ENCODE measurements around the gene SLC9A3.

The SLC9A3 gene

DNA sequence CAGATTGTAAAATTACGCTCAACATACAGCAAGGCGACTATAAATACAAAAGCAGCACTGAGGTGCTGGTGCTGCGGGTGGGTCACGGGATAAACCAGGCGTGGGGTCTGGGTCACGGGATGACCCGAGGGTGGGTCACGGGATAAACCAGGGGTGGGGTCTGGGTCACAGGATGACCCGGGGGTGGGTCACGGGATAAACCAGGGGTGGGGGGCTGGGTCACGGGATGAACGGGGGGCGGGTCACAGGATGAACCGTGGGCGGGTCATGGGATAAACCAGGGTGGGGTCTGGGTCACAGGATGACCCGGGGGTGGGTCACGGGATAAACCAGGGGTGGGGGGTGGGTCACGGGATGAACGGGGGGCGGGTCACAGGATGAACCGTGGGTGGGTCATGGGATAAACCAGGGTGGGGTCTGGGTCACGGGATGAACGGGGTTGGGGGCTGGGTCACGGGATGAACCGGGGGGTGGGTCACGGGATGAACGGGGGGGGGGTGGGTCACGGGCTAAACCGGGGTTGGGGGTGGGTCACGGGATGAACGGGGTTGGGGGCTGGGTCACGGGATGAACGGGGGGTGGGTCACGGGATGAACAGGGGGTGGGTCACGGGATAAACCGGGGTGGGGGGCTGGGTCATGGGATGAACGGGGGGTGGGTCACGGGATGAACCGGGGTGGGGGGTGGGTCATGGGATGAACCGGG, 30.2 kb upstream of the SLC9A3 start:
- no peak for DNase-seq (ENCODE audit: low read depth)

DNA sequence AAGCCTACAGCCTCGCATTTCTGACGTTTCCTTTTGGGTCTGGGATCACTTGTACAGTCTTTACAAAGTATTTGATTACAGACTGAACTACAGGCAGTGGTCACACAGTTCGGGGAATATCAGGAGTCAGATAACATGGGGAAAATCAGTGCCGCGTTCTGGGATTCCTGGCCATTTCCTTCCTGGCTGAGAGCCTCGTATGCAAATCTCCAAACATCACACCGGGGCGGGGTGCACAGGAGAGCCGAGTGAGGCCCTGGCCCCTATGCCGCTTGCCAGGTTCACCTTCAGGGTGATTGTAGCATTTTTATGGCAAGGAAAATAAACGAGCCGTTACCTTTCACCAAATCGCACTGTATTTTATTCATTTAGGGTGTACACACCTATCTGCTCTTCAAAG, 29.6 kb upstream of the SLC9A3 start:
- DNase-seq (ENCODE audit: low read depth) = no peak

DNA sequence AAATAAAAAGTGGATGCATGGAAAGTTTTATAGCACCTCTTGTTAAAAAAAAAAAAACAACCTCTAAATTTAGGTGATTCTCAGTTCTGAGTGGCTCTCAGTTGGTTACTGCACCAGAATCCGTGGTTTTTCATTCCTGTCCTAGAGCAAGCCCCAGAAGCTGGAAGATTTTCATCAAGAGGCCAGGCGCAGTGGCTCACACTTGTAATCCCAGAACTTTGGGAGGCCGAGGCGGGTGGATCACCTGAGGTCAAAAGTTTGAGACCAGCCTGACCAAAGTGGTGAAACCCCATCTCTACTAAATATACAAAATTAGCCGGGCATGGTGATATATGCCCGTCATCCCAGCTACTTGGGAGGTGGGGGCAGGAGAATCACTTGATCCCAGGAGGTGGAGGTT, 27.2 kb upstream of the SLC9A3 start:
- DNase-seq (ENCODE audit: low read depth) = no peak

- no peak for DNase-seq (ENCODE audit: low read depth)
These were observed 25.0 kb upstream of the SLC9A3 start for GRCh38 chr5:549229-549628.

DNA sequence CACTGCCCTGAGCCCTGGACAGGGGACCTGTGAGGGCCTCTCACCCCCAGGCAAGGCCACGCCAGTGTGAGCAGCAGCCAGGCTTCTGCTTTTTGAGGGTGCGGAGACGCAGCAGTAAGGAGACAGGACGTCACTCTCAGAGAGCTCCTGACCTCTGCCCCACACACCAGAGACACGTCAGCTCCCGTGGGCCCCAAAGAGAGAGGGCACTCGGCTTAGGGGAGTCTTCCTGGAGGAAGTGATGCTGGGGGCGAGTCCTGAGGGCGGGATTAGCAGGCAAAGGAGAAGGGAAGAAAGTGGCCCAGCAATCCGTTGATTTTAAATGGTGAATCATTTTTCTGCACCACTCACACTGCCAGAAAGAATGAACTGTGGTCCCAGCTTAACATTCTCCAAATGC, 24.0 kb upstream of the SLC9A3 start:
- DNase-seq (ENCODE audit: low read depth) = no peak

DNA sequence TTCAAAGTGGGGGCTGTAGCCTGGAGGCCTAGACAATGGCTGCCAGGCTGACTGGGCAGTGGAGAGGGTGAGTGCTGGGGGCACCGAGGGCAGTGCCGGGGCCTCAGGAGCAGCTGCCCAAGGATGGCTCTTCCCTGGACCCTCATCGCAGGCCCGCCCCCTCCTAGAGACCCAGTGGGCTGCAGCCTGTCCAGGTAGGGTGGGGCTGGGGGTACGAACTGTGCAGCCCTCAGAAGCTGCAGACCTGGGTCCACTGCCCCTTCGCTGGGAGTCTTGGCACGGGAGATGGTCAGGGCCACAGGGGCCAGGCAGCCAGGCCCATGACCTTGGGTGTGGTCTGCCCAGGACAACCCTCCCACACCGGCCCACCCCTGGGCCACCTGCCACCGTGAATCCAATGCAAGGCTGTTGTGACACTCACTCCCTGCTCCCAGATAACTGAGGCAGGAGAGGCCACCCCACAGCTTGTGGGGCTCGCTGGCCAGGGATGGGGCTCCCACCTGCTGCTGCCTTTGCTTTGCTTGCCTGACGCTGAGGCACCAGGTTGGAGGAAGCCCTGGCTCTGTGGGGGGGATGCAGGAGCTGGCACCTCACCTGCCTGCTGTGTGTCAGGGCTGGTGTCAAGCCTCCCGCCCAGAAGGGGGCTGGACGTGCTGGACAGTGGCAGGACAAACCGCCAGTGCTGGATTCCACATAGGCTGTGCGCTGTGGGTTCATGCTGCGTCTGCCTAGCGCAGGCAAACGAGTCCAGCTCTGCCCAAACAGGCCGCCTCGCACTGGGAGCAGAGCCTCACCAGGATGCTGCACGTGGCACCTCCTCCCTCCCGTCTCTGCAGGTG, 23.1 kb upstream of the SLC9A3 start:
- no peak for DNase-seq (ENCODE audit: low read depth)

DNA sequence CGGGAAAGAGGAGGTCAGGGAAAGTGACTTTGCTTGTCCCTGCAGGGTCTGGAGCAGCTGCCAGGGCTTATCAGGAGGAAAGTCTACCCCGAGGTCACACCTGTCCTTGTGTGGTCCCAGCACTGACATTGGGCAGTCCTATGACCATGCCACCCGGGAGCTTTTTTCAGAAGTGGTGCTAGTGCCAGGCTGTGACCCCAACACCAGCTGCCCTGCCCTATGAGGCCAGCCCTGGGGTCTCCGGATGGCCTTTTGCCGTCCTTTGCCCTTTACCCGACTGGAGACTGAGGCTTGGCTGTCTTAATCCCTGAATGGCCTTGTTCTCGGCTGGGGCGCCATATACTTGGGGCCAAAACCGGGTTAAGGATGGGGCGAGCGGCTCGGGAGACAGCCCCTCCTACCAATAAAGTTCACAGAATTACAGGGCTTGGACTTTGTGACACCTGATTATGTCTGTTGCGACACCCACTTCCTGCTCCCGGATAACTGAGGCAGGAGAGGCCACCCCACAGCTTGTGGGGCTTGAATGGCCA, 22.2 kb upstream of the SLC9A3 start:
- no peak for DNase-seq (ENCODE audit: low read depth)

DNA sequence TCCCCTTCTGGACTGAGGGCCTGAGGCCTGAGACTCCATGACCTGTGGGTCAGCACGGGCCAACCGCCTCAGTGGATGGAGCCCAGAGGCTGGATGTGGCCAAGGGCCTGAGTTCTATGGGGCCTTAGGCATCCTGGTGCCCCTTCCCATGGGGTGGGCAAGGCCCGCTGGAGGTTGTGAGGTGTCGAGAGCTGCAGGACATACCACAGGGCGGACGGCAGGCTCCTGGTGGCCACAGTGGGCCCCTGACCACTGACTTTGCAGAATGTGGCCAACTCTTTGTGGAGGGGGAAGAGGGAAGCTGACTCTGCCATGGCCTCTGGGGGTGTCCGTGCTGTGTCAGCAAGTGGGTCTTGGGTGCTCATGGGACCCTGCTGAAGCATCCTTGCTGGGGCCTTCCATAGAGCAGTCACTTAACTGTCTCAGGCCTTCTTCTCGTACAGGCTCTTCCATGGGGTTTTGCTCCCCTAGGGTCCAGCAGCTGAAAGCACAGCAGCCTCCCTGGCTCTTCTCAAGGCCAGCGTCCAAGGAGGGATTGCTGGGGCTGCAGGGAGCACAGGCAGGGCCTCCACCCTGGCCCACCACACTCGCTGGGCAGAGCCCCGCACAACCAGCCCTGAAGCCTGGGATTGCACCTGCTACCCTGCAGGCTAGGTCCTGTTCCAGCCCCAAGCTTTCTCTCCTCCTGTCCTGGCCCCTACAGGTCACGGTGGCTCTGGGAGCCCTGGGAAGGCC, 21.6 kb upstream of the SLC9A3 start:
- no peak for DNase-seq (ENCODE audit: low read depth)

- DNase-seq (ENCODE audit: low read depth) = no peak
These were observed 20.6 kb upstream of the SLC9A3 start for GRCh38 chr5:544675-545355.

DNA sequence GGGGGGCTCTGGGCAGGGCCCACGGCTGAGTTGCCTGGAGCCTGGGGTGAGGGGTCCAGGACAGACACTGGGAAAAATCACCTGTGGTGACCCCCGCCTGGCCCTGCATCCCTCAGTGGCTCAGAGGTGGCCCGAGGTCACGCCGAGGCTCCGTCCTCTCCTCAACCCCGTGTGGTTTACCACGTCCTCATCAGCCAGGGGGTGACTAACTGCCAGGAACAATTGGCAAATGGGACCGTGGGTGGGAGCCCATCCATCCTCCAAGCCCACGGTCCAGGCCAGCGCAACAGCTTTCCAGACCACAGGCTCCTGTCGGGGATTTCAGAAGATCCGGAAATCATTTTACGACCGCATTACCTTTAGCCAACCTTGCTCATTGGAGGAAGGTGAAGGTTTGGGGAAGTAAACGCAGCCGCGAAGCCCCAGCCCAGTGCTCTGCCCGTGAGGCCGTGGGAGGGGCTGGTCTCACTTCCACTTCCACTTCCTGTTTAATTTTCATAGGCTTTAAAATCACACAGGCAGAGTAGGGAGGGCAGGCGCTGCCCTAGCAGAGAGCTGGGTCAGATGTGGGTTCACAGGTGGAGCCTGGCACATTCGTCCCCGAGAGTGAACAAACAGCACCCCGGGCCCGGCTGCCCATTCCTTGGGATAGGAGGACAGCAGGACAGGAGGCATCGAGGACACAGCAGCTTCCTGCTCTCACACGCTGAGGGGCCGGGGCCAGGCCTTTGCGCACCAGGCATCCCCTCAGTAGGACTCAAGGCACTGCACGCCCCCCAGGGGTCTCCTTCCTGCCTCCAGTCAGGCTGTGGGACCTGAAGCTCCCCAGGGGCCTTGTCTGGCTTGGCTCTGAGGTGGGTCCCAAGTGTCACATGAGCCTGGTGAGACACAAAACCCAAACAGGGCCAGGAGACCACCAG, 19.8 kb upstream of the SLC9A3 start:
- peak; percentile 21 for DNase-seq (ENCODE audit: low read depth)

DNA sequence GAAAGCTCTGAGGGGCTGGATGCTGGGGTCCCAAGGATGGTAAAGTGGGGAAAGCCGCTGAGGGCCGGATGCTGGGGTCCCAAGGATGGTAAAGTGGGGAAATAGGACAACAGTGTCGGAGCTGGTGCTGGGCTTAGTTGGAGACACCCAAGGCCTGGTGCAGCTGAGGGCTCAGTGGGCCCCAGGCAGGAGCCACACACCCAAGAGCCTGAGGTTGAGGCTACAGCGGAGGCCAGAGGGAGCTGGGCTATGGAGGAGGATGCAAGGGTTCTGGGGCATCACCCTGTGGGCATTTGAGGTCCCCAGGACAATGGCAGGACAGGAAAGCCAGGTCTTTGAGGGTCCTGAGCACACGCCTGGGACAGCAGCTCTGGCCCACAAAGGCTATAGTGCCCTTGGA, 19.1 kb upstream of the SLC9A3 start:
- no peak for DNase-seq (ENCODE audit: low read depth)

DNA sequence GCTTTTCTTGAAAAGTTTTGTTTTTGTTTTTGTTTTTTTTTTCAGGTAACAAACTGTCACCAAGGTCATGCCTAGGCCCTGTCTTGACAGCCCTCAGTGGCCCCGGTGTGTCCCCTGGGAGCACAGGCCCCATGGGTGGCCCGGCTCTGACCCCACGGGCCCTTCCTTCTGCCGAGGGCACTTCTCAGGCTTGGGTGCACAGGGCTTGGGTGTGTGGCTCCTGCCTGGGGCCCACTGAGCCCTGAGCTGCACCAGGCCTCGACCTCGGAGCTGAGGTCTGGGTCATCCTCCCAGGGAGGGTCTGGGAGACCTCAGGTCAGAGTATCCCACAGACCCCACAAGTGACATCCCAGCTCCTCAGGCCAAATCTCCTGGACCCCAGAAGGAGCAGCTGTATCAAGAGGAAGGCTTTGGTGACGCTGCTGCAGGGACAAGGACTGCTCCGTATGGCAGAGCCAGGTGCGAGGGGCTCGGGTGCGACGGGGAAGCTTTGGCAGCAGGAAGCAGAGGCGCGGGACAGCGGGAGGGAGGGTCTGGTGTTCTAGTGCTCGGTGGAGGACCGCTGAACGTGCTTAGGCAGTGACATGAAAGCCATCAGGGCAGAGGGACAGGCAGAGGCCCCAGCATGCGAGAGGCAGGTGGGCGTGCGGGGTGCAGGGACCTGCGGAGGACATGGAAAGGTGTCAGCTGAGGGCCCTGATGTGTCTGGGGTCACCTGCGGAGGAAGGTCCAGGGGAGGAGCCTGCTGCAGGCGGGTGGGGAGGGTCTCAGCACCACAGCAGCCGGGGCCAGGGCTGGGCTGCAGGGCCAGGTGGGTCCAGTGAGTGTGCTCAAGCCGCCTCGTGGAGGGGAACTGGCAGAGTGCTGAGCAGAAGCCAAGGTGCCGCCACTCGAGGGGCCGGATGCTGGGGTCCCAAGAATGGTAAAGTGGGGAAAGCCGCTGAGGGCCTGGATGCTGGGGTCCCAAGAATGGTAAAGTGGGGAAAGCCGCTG, 18.4 kb upstream of the SLC9A3 start:
- DNase-seq (ENCODE audit: low read depth) = no peak

DNA sequence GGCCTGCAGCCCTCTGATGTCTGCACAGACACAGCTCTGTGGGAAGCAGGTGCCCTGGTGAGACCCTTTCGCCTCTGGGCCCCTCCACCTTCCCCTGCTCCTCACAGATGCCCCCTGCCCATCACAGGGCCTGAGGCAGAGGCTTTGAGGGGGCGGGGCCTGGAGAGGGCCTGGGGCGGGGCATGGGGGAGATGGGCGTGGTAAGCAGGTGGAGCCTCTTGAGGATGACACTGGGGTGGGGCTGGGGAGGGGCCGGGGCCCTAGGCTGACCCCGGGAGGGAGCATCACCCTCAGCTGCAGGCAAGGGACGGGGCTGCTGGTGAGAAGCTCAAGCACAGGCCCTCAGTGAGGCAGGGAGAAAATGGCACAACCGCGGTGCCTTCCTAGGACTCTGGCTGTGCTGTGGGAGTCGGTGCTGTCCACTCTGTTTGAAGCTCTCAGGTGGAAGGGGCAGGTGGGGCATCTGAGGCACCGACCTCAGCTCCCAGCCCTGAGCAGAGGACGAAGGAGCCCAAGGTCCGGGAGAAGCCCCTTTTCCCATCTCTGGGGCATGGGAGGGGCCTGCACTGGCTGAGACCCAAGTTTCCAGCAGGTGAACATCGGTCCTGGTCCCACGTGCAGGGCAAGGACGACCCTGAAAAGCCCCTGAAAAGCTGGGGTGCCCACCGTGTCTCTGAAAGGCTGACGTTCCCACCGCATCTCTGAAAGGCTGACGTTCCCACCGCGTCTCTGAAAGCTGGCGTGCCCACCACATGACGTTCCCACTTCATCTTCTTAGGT, 17.5 kb upstream of the SLC9A3 start:
- no peak for DNase-seq (ENCODE audit: low read depth)

DNA sequence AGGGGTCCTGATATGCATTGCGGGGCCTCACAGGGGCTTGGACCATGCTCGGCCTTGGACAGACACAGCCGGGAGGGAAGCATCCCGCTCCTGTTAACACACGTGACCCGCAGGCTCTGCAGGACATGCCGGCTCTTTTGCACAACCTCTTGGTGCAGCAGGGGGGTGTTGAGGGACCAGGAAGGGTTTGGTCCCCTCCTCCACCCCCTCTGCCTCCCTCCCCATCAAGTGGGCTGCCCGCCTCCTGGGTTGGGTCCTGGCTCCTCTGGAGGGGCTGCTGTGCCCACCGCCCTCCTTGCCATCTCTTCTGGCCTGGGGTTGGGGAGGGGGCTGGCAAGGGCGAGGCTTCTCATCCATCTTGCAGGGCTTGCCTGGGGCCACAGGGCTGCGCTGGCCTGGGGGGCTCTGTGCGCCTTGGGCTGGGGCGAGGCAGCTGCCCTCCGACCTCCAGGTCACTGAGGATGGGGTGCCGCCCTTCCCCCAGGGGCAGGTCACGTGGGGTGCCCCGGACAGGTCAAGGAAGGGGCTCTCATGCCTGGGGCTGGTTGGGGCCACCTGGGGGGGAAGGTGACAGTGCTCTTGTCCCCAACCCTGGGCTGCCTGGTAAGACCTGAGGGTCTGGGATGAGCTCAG, 16.8 kb upstream of the SLC9A3 start:
- DNase-seq (ENCODE audit: low read depth) = no peak

DNA sequence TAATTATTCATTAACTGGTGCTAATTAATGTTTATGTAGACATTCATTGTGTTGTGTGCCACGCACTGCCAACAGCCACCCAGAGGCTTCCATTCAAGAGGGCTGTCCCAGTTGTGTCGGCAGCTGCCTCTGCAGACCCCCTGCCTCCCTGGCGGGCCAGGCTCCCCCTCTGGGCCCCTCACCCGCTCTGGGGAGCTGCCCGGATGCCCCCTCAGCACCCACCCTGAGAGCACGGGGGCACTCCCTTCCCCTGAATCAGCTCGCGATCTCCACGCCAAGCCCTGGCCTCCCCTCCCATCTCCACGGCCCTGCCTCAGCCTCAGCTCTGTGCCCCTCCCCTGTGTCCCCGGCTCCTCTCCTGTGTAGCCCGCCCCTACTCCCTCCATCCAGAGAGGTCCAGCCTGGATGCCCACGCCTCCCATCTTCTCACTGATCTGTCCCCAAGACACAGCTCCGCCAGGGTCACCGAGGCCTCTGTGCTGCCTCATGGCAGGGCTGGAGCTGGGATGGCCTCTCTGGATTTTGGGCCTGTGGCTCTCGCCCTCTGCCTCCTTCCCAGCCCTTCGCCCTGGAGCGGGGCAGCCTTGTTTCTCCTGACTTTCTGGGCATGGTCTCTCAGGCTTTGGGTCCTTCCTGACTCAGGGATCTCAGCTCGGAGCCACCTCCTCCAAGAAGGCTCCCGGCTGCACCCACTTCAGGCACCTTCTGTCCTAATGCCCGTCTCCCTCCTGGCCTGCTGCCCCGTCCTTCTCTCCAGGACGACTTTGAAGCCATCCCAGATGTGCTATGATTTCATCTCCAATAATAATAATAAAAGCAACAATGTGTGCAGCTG, 16.0 kb upstream of the SLC9A3 start:
- no peak for DNase-seq (ENCODE audit: low read depth)

GRCh38 chr5:539469-540070, 15.3 kb upstream of the SLC9A3 start:
- DNase-seq (ENCODE audit: low read depth) = no peak

DNA sequence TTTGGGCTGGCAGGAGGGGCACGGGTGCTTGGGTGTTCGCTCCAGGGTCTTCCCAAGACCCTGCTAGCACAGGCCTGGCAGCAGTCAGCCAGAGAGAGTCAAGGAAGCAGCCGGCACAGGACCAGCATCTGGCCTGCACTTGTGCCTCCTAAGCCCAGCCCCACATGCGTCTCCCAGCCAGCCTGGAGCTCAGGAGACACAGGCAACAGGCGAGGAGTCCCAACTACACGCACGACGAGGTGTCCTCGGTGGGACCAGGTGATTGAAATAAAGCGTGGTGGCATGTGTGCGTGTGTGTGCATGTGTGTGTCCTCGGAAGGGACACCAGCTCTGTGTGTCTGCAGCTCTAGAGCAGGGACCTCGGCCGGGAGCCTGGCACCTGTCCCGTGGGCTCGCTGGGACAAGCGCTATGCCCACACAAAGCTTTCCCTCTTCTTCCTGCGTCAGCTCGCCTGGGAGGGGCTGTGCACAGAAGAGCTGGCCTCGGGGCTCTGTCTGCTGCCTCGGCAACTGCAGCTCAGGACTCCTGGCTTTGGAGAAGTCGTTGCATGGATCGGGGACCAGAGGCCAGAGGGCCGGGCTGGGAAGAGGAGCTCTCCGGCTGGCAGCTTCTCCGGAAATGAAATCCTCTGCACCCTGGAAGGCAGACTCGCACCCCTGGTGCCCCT, 14.7 kb upstream of the SLC9A3 start:
- DNase-seq (ENCODE audit: low read depth) = no peak

Measured in activated T-cell treated with anti-CD3 and anti-CD28 coated beads for 1 hour (primary cell).